ENCODE measurements around the gene ALDH1A3.
"Not testable (repeated sequence)": the region's sequence is repeated elsewhere in the genome, so short reads cannot be mapped to it uniquely, and the experiment has no call there.

The ALDH1A3 gene

GRCh38 chr15:100849021-100849854 is 30.4 kb upstream of the ALDH1A3 start:
- peak; percentile 68 for DNase-seq (ENCODE audit: low spot score)
- TF ChIP-seq CTCF (IDR thresholded peaks at IDR 0.05; ENCODE audit: extremely low read depth, insufficient read depth, missing control alignments), result peak; percentile 24
- in situ Hi-C loops (cut with MboI; ENCODE audit: low pct_unique_long_range_greater_than_20kb, low sequenced_read_pairs, unreplicated experiment), result no loop called here

- no peak for TF ChIP-seq CTCF (IDR thresholded peaks at IDR 0.05; ENCODE audit: extremely low read depth, insufficient read depth, missing control alignments)
- in situ Hi-C loops (cut with MboI; ENCODE audit: low pct_unique_long_range_greater_than_20kb, low sequenced_read_pairs, unreplicated experiment), result no loop called here
- DNase-seq (ENCODE audit: low spot score), result no peak
These were observed 29.8 kb upstream of the ALDH1A3 start for GRCh38 chr15:100849855-100850218.

GRCh38 chr15:100851428-100852015 is 28.1 kb upstream of the ALDH1A3 start:
- in situ Hi-C loops (cut with MboI; ENCODE audit: low pct_unique_long_range_greater_than_20kb, low sequenced_read_pairs, unreplicated experiment), result not testable (repeated sequence)

GRCh38 chr15:100852630-100853029 is 27.0 kb upstream of the ALDH1A3 start:
- TF ChIP-seq CTCF (IDR thresholded peaks at IDR 0.05; ENCODE audit: extremely low read depth, insufficient read depth, missing control alignments), result no peak
- in situ Hi-C loops (cut with MboI; ENCODE audit: low pct_unique_long_range_greater_than_20kb, low sequenced_read_pairs, unreplicated experiment), result no loop called here
- no peak for DNase-seq (ENCODE audit: low spot score)

More at GRCh38 chr15:100851428-100852015, 28.1 kb upstream of the ALDH1A3 start:
- DNase-seq (ENCODE audit: low spot score), result not testable (repeated sequence)

GRCh38 chr15:100853676-100854440 is 25.8 kb upstream of the ALDH1A3 start:
- no peak for DNase-seq (ENCODE audit: low spot score)
- TF ChIP-seq CTCF (IDR thresholded peaks at IDR 0.05; ENCODE audit: extremely low read depth, insufficient read depth, missing control alignments), result no peak
- in situ Hi-C loops (cut with MboI; ENCODE audit: low pct_unique_long_range_greater_than_20kb, low sequenced_read_pairs, unreplicated experiment), result no loop called here

- TF ChIP-seq CTCF (IDR thresholded peaks at IDR 0.05; ENCODE audit: extremely low read depth, insufficient read depth, missing control alignments), result no peak
- no peak for DNase-seq (ENCODE audit: low spot score)
These were observed 22.8 kb upstream of the ALDH1A3 start for GRCh38 chr15:100856867-100857266.

More at GRCh38 chr15:100856867-100857266, 22.8 kb upstream of the ALDH1A3 start:
- in situ Hi-C loops (cut with MboI; ENCODE audit: low pct_unique_long_range_greater_than_20kb, low sequenced_read_pairs, unreplicated experiment), result no loop called here
